ENCODE measurements around the gene FAM53B. TPM values are rescaled to one million over a fixed set of nuclear protein-coding genes. Genes with fewer than 3 reads are reported as not detected.
"Not testable (repeated sequence)": the region's sequence is repeated elsewhere in the genome, so short reads cannot be mapped to it uniquely, and the experiment has no call there.

Gene FAM53B
- polyA plus RNA-seq, 1 experiment, result 3.9 TPM

GRCh38 chr10:124612611-124613498 is 131.3 kb downstream of the FAM53B start:
- Histone ChIP-seq H3K4me3 (ENCODE audit: low read depth, low read length) (no peak overlapping the region), H3K36me3 (ENCODE audit: control insufficient read depth, insufficient read depth, low read length) (no peaks in the 10 kb centered on the region), H3K27me3 (ENCODE audit: control insufficient read depth, insufficient read depth, low read length) (no peaks in the 10 kb centered on the region)
- TF ChIP-seq CTCF (IDR thresholded peaks at IDR 0.05; ENCODE audit: insufficient read depth, low read depth, low read length), result no peak
- ChIA-PET CTCF (interaction anchor here (1.9 kb wide), 1 partner anchor 25 kb away, joined by 5 read pairs; no protein-coding TSS in a partner anchor), POLR2A (no interaction called here)
- no peak for DNase-seq (ENCODE audit: low read depth)

- Histone ChIP-seq H3K27me3 (ENCODE audit: control insufficient read depth, insufficient read depth, low read length) (no peaks in the 10 kb centered on the region), H3K36me3 (ENCODE audit: control insufficient read depth, insufficient read depth, low read length) (no peaks in the 10 kb centered on the region), H3K4me3 (ENCODE audit: low read depth, low read length) (no peak overlapping the region)
- CTCF ChIA-PET, result no interaction called here
- DNase-seq (ENCODE audit: low read depth), result no peak
- no peak for TF ChIP-seq CTCF (IDR thresholded peaks at IDR 0.05; ENCODE audit: insufficient read depth, low read depth, low read length)
- POLR2A ChIA-PET, result no interaction called here
Measured at GRCh38 chr10:124611738-124612137, 132.4 kb downstream of the FAM53B start.

- H3K36me3 ChIP-seq (ENCODE audit: control insufficient read depth, insufficient read depth, low read length); H3K27me3 ChIP-seq (ENCODE audit: control insufficient read depth, insufficient read depth, low read length); DNase-seq (ENCODE audit: low read depth); POLR2A ChIA-PET; H3K4me3 ChIP-seq (ENCODE audit: low read depth, low read length); CTCF ChIA-PET: not testable (repeated sequence)
Measured at GRCh38 chr10:124610851-124611250, 133.3 kb downstream of the FAM53B start.

GRCh38 chr10:124610186-124610585 is 134.0 kb downstream of the FAM53B start:
- CTCF ChIA-PET; H3K36me3 ChIP-seq (ENCODE audit: control insufficient read depth, insufficient read depth, low read length); POLR2A ChIA-PET; H3K27me3 ChIP-seq (ENCODE audit: control insufficient read depth, insufficient read depth, low read length); H3K4me3 ChIP-seq (ENCODE audit: low read depth, low read length); DNase-seq (ENCODE audit: low read depth): not testable (repeated sequence)

- ChIA-PET POLR2A (no interaction called here), CTCF (no interaction called here)
- no peak for TF ChIP-seq CTCF (IDR thresholded peaks at IDR 0.05; ENCODE audit: insufficient read depth, low read depth, low read length)
- Histone ChIP-seq H3K36me3 (ENCODE audit: control insufficient read depth, insufficient read depth, low read length) (no peaks in the 10 kb centered on the region), H3K27me3 (ENCODE audit: control insufficient read depth, insufficient read depth, low read length) (no peaks in the 10 kb centered on the region), H3K4me3 (ENCODE audit: low read depth, low read length) (no peak overlapping the region)
- DNase-seq (ENCODE audit: low read depth), result no peak
Measured at GRCh38 chr10:124609698-124610097, 134.5 kb downstream of the FAM53B start.

GRCh38 chr10:124608093-124608721 is 136.0 kb downstream of the FAM53B start:
- no peaks in the 10 kb centered on the region for H3K36me3 ChIP-seq (ENCODE audit: control insufficient read depth, insufficient read depth, low read length)
- ChIA-PET POLR2A (no interaction called here), CTCF (no interaction called here)
- no peak overlapping the region for H3K4me3 ChIP-seq (ENCODE audit: low read depth, low read length)
- no peaks in the 10 kb centered on the region for H3K27me3 ChIP-seq (ENCODE audit: control insufficient read depth, insufficient read depth, low read length)
- no peak for DNase-seq (ENCODE audit: low read depth)
- TF ChIP-seq CTCF (IDR thresholded peaks at IDR 0.05; ENCODE audit: insufficient read depth, low read depth, low read length), result no peak

All from BJ (cell line).